Heart right ventricle (tissue), 16 donors: ENCODE results near the gene RET. TPM values are rescaled to one million over a fixed set of nuclear protein-coding genes. Genes with fewer than 3 reads are reported as not detected.
A peak's percentile ranks its signal among the peaks of the same experiment; 100 is the strongest.

Experiments
- ATAC-seq, 8 donors: fragments of 200-7000 bp; cut with Tn5 transposase; one replicate each; pipeline ENCODE4 v1.9.1; 2020; ENCODE audit warnings: mild to moderate bottlenecking in 8 of 8, moderate library complexity in 8 of 8, moderate number of reproducible peaks in 1 of 8
- DNase-seq, 2 donors: peaks; one replicate each; pipeline ENCODE4 v3.0.0-alpha.2; 2020
- H3K27ac ChIP-seq, 10 donors: fragments of 200-600 bp; sonication (generic) in 2 of 10; one replicate each; pipeline versions ENCODE4 v1.5.0 to v1.8.0; 2020 to 2022; ENCODE audit warnings: mild to moderate bottlenecking in 3 of 10
- H3K27me3 ChIP-seq, 7 donors: fragments of 200-600 bp; one replicate each; pipeline ENCODE4 v1.8.0; 2021 to 2022; ENCODE audit warnings: mild to moderate bottlenecking in 2 of 7
- H3K36me3 ChIP-seq, 9 donors: fragments of 200-600 bp; sonication (generic) in 1 of 9; one replicate each; pipeline versions ENCODE4 v1.5.0 to v1.8.0; 2020 to 2022; ENCODE audit warnings: mild to moderate bottlenecking in 2 of 9
- H3K4me1 ChIP-seq, 9 donors: fragments of 200-600 bp; sonication (generic) in 1 of 9; one replicate each; pipeline versions ENCODE4 v1.5.0 to v1.8.0; 2020 to 2022; ENCODE audit warnings: mild to moderate bottlenecking in 4 of 9
- H3K4me3 ChIP-seq, 10 donors: fragments of 200-600 bp; sonication (generic) in 2 of 10; one replicate each; pipeline versions ENCODE4 v1.5.0 to v1.8.0; 2020 to 2022; ENCODE audit warnings: mild to moderate bottlenecking in 7 of 10, moderate library complexity in 2 of 10
- H3K9me3 ChIP-seq, 11 donors: fragments of 200-600 bp in 10 of 11; sonication (generic) in 2 of 11; one replicate each; pipeline versions ENCODE4 v1.5.0 to v1.8.0; 2013 to 2022; ENCODE audit warnings: mild to moderate bottlenecking in 2 of 11, control low read depth in 1 of 11, moderate library complexity in 1 of 11
- WGBS, 2 donors: extraction: QIAGEN DNeasy Blood & Tissue Kit; methylation state at CpG; one replicate each; pipeline ENCODE4 v1.1.7; 2013; ENCODE audit warnings: inconsistent platforms in 1 of 2; 5-methylcytosine and 5-hydroxymethylcytosine counted together
- intact Hi-C, 10 donors: fragments of 100-400 bp; cut with DNase I; formaldehyde crosslinking; loops; one replicate each; pipeline versions ENCODE4 v1.11.1 to v1.14.2; 2022
- polyA plus RNA-seq, 2 donors: library from polyadenylated mRNA; stranded (reverse); fragments of 200-250 nt; gene quantifications; one replicate each; pipeline ENCODE4 v1.2.3, GENCODE V29; 2013
- total RNA-seq, 10 donors: library from RNA; stranded (reverse); fragmentation: NEBNext Ultra II Directional in 3 of 10; extraction: Animal tissue kit (Norgen Biotek cat#: 25700) in 3 of 10; gene quantifications; one replicate each; pipeline versions ENCODE4 v1.2.1 to v1.2.4, GENCODE V29; 2021 to 2023
- TF ChIP-seq, protein P1 (sequence below), 9 donors: fragments of 200-600 bp; sonication (generic) in 2 of 9; IDR thresholded peaks; one replicate each; pipeline versions ENCODE4 v1.5.0 to v1.8.0; 2021 to 2022; ENCODE audit warnings: antibody characterized with exemption in 9 of 9, mild to moderate bottlenecking in 5 of 9, moderate library complexity in 1 of 9
- donor health status: Arrhythmogenic right ventricular cardiomyopathy.
- donor health status: ischemic (EF 13 %, LVEDD 7.1; RV severe dilation, severe dysfunction).
- donor health status: healthy with polysubstance abuse.
- donor health status: DM: no; HTN: yes; CAD: no.
- donor health status: DM: no; HTN: no; CAD: no.
- donor health status: ischemic (EF 25% LVEDD 6.9; RV normal size, moderate dysfunction).
- donor health status: ischemic (EF 25% LVEDD 5.7; RV mildly dilated, moderate dysfunction).
- donor health status: healthy.
- donor health status: DM: yes; HTN: yes; CAD: no.
- donor health status: Ischemic cardiomyopathy.
- donor health status: ischemic (EF 35%, LVEDD 5.7; RV mildly dilated, moderate dysfunction).
- donor health status: nonischemic (EF 11% LVEDD 7.7; RV severe dilation, severe dysfunction).
- donor health status: DM: yes; HTN: yes; CAD: no.
- donor health status: PGD.
- donor health status: ischemic (EF 29% LVEDD 5.4; RV normal size, mild dysfunction).
- donor health status: nonischemic (EF 23%, LVEDD 6.1; RV moderate dilation, normal function).

Gene RET
- total and polyA plus RNA-seq, 12 donors, result 0.38 to 2.6 (median 1.2) TPM

DNA sequence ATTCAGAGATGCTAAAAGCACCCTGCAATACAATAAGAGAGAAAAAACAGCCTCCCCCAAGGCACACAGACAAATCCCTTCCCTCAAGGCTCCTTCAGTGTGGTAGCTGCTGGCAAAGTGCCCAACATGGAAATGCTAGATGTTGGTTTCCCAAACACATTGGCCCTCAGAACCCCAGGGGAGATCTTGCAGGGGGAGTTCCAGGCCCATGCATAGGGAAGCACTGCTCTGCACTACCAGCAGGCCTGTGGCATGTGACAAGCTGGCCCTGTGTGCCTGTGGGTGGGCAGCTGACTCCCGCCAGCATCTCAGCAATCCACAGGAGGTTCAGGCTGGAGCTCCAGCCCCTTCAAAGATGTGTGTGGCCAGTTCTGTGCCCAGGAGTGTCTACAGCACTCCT lies 44.6 kb downstream of the RET start:
- H3K27ac ChIP-seq, result peak overlapping the region in 1 of 10 donors; percentile 80
- TF ChIP-seq, protein P1, sequence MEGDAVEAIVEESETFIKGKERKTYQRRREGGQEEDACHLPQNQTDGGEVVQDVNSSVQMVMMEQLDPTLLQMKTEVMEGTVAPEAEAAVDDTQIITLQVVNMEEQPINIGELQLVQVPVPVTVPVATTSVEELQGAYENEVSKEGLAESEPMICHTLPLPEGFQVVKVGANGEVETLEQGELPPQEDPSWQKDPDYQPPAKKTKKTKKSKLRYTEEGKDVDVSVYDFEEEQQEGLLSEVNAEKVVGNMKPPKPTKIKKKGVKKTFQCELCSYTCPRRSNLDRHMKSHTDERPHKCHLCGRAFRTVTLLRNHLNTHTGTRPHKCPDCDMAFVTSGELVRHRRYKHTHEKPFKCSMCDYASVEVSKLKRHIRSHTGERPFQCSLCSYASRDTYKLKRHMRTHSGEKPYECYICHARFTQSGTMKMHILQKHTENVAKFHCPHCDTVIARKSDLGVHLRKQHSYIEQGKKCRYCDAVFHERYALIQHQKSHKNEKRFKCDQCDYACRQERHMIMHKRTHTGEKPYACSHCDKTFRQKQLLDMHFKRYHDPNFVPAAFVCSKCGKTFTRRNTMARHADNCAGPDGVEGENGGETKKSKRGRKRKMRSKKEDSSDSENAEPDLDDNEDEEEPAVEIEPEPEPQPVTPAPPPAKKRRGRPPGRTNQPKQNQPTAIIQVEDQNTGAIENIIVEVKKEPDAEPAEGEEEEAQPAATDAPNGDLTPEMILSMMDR (IDR thresholded peaks at IDR 0.05), result no peak
- H3K36me3 ChIP-seq, result no peaks in the 10 kb centered on the region
- 73 to 88% methylated on average over 1 of the region's 1 CpG for WGBS, 2 donors
- ATAC-seq, result no peak
- DNase-seq, result no peak
- peaks cover 0 to 25% (median 10%) of the 10 kb centered on the region in 9 donors for H3K4me1 ChIP-seq
- H3K4me3 ChIP-seq, result no peak overlapping the region
- H3K27me3 ChIP-seq, result no peaks in the 10 kb centered on the region
- H3K9me3 ChIP-seq, result no peaks in the 10 kb centered on the region
- intact Hi-C loops, result no loop called here

GRCh38 chr10:43122096-43122495 lies 45.2 kb downstream of the RET start:
- no peaks in the 10 kb centered on the region for H3K27me3 ChIP-seq
- peaks cover 0 to 30% (median 10%) of the 10 kb centered on the region in 9 donors for H3K4me1 ChIP-seq
- no peaks in the 10 kb centered on the region for H3K36me3 ChIP-seq
- ATAC-seq (no peak), DNase-seq (no peak)
- TF ChIP-seq, protein P1 (IDR thresholded peaks at IDR 0.05), result no peak
- intact Hi-C loops, result no loop called here
- no peak overlapping the region for H3K4me3 ChIP-seq
- no peaks in the 10 kb centered on the region for H3K9me3 ChIP-seq
- 97% methylated on average over 4 of the region's 4 CpGs for WGBS, 2 donors
- peak overlapping the region in 1 of 10 donors; percentile 80 for H3K27ac ChIP-seq

- WGBS, 2 donors, result 93 to 94% methylated on average over 7 of the region's 7 CpGs
- TF ChIP-seq, protein P1 (IDR thresholded peaks at IDR 0.05), result no peak
- ATAC-seq (no peak), DNase-seq (no peak)
- Histone ChIP-seq H3K36me3 (no peaks in the 10 kb centered on the region), H3K27ac (no peak overlapping the region), H3K9me3 (no peaks in the 10 kb centered on the region), H3K4me1 (peaks cover 0 to 37% (median 10%) of the 10 kb centered on the region in 9 donors), H3K27me3 (no peaks in the 10 kb centered on the region), H3K4me3 (no peak overlapping the region)
- intact Hi-C loops, result no loop called here
Observed at GRCh38 chr10:43122826-43123225, 46.0 kb downstream of the RET start.

DNA sequence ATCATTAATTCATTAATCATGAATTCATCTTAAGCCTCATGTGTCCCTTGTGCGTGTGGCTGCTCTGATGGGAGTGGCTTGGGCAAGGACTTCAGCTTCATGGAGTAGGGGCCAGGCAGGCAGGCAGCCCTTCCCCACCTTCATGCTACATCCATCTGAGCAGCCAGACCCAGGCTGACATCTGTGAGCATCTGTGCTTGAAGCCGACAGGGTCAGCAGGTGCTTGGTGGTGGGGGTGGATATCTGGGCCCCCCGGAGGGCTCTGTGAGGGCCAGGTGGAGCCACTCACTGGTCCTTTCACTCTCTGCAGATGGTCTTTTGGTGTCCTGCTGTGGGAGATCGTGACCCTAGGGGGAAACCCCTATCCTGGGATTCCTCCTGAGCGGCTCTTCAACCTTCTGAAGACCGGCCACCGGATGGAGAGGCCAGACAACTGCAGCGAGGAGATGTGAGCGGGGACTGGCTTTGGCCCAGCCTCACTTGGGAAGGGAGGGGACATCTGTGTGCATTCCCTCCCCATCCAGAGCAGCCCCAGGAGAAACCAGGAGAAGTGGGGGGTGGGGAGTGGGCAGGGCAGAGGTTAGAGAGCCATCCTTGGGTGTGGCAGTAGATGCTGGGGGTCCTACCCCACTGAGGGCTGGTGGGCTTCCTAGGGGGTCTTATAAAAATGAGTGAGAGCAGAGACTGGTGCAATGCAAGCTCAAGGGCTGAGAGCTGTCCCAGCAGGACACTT lies 46.7 kb downstream of the RET start:
- intact Hi-C loops, result no loop called here
- no peak overlapping the region for H3K4me3 ChIP-seq
- no peaks in the 10 kb centered on the region for H3K27me3 ChIP-seq
- no peak for DNase-seq
- H3K27ac ChIP-seq, result no peak overlapping the region
- H3K9me3 ChIP-seq, result no peaks in the 10 kb centered on the region
- TF ChIP-seq, protein P1 (IDR thresholded peaks at IDR 0.05), result no peak
- ATAC-seq, result no peak
- 84% methylated on average over 9 of the region's 9 CpGs for WGBS, 2 donors
- H3K4me1 ChIP-seq, result peaks cover 0 to 37% (median 10%) of the 10 kb centered on the region in 9 donors
- H3K36me3 ChIP-seq, result no peaks in the 10 kb centered on the region
